HG02623 (cell line): ENCODE results near the gene RBCK1.
"Not testable (repeated sequence)": the region's sequence is repeated elsewhere in the genome, so short reads cannot be mapped to it uniquely, and the experiment has no call there.

ENCODE experiments used
- ATAC-seq: cut with Tn5 transposase; IDR thresholded peaks from one replicate; pipeline ENCODE4 v1.9.1; 2021; ENCODE audit warnings: moderate library complexity; ENCODE audit not compliant: unreplicated experiment

RBCK1 gene

DNA sequence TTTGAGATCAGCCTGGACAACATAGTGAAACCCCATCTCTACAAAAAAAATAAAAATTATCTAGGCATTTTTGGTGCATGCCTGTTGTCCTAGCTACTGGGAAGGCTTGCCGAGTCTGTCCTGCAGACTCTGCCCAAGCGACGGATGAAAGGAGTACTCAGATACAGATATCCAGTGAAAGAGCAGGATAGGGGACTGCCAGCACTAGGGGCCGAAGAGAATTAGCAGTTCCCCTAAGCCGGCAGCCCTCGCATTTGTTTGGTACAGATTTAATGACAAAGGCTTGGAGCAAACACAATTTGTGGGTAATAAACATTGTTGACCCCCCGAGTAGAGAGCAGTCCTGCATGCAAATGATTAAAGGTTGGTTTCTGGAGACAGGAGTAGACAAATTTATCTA lies 59.7 kb downstream of the RBCK1 start:
- ATAC-seq: no peak

- no peak for ATAC-seq
These were observed 61.8 kb downstream of the RBCK1 start for GRCh38 chr20:469746-470490.

DNA sequence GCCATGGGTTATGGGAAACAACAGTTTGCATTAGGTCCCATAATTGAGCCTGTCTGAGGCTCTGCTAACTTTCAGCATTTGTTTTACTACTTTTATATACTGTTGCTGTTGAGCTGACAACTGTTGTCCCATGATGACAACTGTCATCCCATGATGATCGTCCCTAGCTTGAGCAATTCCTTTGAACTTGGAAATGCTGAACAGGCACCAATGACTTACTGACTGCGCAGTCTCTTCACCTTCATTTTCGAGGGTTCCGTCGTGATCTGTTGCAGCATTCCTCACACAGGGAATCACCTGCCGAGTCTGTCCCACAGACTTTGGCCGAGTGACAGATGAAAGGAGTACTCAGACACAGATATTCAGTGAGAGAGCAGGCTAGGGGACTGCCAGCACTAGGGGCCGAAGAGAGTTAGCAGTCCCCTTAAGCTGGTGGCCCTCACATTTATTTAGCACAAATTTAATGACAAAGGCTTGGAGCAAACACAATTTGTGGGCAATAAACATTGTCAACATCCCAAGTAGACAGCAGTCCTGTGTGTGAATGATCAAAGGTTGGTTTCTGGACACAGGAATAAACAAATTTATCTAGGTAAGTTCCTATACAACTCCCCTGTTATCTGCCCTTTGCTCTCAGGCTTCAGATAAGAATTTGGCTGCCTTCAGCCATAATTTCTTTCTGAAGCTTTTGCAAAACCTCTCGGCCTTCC lies 64.2 kb downstream of the RBCK1 start:
- ATAC-seq: no peak

- ATAC-seq: no peak
These were observed 64.8 kb downstream of the RBCK1 start for GRCh38 chr20:472889-473292.

GRCh38 chr20:474581-474980 lies 66.5 kb downstream of the RBCK1 start:
- no peak for ATAC-seq

GRCh38 chr20:475463-476357 lies 67.6 kb downstream of the RBCK1 start:
- ATAC-seq: no peak

DNA sequence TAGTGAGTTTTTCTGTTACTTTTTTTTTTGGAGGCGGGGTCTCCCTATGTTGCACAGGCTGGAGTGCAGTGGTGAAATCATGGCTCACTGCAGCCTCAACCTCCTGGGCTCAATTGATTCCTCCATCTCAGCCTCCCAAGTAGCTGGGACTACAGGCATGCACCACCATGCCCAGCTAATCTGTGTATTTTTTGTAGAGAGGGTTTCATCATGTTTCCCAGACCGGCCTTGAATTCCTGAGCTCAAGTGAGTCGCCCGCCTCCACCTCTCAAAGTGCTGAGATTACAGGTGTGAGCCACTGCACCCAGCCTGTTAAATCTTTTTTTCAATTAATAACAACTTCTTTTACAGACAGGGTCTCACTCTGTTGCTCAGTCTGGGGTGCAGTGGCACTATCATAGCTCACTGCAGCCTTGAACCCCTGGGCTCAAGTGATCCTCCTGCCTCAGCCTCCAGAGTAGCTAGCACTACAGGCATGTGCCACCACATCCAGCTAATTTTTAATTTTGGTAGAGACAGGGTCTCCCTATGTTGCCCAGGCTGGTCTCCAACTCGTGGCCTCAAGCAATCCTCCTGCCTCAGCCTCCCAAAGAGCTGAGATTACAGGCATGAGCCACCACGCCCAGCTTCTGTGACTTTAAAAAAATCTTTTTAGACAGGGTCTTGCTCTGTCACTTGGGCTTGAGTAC lies 68.6 kb downstream of the RBCK1 start:
- not testable (repeated sequence) for ATAC-seq

DNA sequence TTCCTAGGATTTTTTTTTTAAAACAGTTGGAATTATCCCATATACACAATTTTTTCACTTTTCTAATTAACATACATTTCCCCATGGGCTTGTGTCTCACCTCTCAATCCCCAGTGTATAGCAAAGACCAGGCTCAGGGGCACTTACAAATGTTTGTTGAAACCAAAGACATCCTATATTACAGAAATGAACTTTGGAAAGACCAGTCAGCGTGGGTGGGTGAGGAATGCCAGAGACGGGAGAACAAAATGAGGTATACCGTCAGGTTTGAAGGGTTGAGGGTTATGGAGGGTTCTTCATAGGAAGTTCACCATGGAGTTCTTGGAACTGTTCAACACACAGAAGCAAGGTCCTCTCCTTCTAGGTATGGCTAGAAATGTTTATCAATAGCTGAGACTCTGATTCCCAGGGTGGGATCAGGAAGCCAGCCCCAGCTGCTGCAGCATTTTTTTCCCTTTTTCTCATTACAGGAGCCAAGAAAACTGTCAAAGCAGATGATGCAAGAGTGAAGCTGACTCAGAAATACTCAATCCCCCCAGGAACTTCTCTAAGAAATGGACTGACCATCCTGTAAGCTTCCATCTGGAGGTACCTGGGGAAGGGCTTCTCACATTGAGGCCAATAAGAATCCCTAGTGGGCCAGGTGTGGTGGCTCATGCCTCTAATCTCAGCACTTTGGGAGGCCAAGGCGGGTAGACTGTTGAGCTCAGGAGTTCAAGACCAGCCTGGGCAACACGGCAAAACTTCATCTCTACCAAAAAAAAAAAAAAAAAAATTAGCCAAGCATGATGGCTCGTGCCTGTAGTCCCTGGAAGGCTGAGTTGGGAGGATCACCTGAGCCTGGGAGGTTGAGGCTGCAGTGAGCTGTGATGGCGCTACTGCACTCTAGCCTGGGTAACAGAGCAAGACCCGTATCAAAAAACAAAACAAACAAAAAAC lies 70.2 kb downstream of the RBCK1 start:
- ATAC-seq: no peak

- no peak for ATAC-seq
These were observed 70.9 kb downstream of the RBCK1 start for GRCh38 chr20:478949-479429.

DNA sequence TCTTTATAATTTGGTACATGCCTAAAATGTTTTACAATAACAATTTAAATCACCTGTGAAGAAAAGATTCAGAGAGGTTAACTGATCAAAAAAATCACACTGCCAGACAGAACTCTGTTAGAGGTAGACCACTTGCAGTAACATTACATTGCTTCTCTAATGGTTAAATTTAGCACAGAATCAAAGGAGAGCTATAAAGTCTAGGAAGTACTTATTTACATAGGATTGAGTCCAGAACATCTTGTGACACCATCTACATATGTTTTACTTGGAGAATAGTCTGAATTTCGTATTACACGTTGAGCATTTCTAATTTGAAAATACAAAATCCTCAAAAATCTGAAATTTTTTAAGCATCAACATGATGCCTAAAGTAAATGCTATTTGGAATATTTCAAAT lies 71.4 kb downstream of the RBCK1 start:
- no peak for ATAC-seq

GRCh38 chr20:480044-480443 lies 71.9 kb downstream of the RBCK1 start:
- ATAC-seq: no peak

DNA sequence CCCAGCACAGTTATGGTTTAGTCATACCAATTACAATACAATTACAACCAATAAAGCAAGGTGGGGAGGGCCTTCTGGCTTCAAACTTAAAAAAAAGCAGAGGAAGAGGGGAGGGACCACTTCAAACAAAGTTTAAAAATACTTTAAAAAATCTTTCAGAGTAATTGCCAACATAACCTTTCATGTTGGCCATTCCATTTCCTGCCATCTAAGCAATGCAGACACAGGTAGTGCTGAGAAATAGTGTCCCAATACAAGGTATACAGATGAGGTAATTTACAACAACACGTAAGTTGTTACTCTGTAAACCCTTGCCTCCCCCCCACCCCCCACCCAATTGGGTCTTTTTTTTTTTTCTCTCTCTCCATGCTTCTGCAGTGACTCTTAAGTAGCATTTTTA lies 73.1 kb downstream of the RBCK1 start:
- no peak for ATAC-seq
